Nephron progenitor cell (in vitro differentiated cells): ENCODE results near the gene ZMYM3.
"Not testable (repeated sequence)": the region's sequence is repeated elsewhere in the genome, so short reads cannot be mapped to it uniquely, and the experiment has no call there.

Experiments used
- DNase-seq: peaks from one replicate; pipeline ENCODE4 v3.0.0; 2021
- H3K27ac Mint-ChIP-seq: 2 replicates; pipeline ENCODE4 v1.8.0; 2021; ENCODE audit warnings: mild to moderate bottlenecking, moderate library complexity, mixed read lengths
- H3K27me3 Mint-ChIP-seq: 2 replicates; pipeline ENCODE4 v1.8.0; 2021; ENCODE audit warnings: mild to moderate bottlenecking, low read depth, mixed read lengths; ENCODE audit not compliant: poor library complexity
- H3K36me3 Mint-ChIP-seq: 2 replicates; pipeline ENCODE4 v1.8.0; 2021; ENCODE audit warnings: low read depth, mixed read lengths
- H3K4me1 Mint-ChIP-seq: 2 replicates; pipeline ENCODE4 v1.8.0; 2021; ENCODE audit warnings: mixed read lengths
- H3K4me3 Mint-ChIP-seq: 2 replicates; pipeline ENCODE4 v1.8.0; 2021; ENCODE audit warnings: mild to moderate bottlenecking, moderate library complexity, mixed read lengths
- H3K9me3 Mint-ChIP-seq: 2 replicates; pipeline ENCODE4 v1.8.0; 2021; ENCODE audit warnings: mild to moderate bottlenecking, moderate library complexity, mixed read lengths
- CTCF ChIP-seq: fragments of 200-600 bp; sonication (generic); IDR thresholded peaks from 2 replicates; pipeline ENCODE4 v1.5.0; 2021; ENCODE audit warnings: antibody characterized with exemption

The ZMYM3 gene

GRCh38 chrX:71282514-71283402 is 28.8 kb upstream of the ZMYM3 start:
- peaks cover 25% of the 10 kb centered on the region for H3K4me1 Mint-ChIP-seq
- peaks cover 33% of the 10 kb centered on the region for H3K36me3 Mint-ChIP-seq
- H3K27me3 Mint-ChIP-seq: peaks cover 3% of the 10 kb centered on the region
- H3K27ac Mint-ChIP-seq: peak overlapping the region; percentile 100
- no peak for TF ChIP-seq CTCF
- peak overlapping the region; percentile 98 for H3K4me3 Mint-ChIP-seq
- peaks cover 59% of the 10 kb centered on the region for H3K9me3 Mint-ChIP-seq
- DNase-seq: peak; percentile 4

GRCh38 chrX:71281300-71281699 is 27.4 kb upstream of the ZMYM3 start:
- Mint-ChIP-seq H3K36me3 (peaks cover 26% of the 10 kb centered on the region), H3K9me3 (peaks cover 61% of the 10 kb centered on the region), H3K4me1 (peaks cover 21% of the 10 kb centered on the region)
- H3K4me3 Mint-ChIP-seq, H3K27ac Mint-ChIP-seq, H3K27me3 Mint-ChIP-seq, DNase-seq: not testable (repeated sequence)

GRCh38 chrX:71272313-71272712 is 18.4 kb upstream of the ZMYM3 start:
- not testable (repeated sequence) for H3K4me3 Mint-ChIP-seq, DNase-seq, H3K27me3 Mint-ChIP-seq, H3K27ac Mint-ChIP-seq
- H3K36me3 Mint-ChIP-seq: peaks cover 18% of the 10 kb centered on the region
- H3K9me3 Mint-ChIP-seq: peaks cover 43% of the 10 kb centered on the region
- H3K4me1 Mint-ChIP-seq: peaks cover 12% of the 10 kb centered on the region

- Mint-ChIP-seq H3K27ac (no peak overlapping the region), H3K36me3 (peaks cover 36% of the 10 kb centered on the region), H3K4me3 (no peak overlapping the region), H3K27me3 (no peaks in the 10 kb centered on the region), H3K9me3 (peaks cover 50% of the 10 kb centered on the region), H3K4me1 (peaks cover 21% of the 10 kb centered on the region)
- no peak for TF ChIP-seq CTCF
- DNase-seq: no peak
Observed at GRCh38 chrX:71269801-71270395, 16.0 kb upstream of the ZMYM3 start.

- H3K27ac Mint-ChIP-seq, DNase-seq, H3K27me3 Mint-ChIP-seq, H3K4me3 Mint-ChIP-seq: not testable (repeated sequence)
- peaks cover 42% of the 10 kb centered on the region for H3K36me3 Mint-ChIP-seq
- H3K9me3 Mint-ChIP-seq: peaks cover 51% of the 10 kb centered on the region
- H3K4me1 Mint-ChIP-seq: peaks cover 21% of the 10 kb centered on the region
Observed at GRCh38 chrX:71268624-71269023, 14.7 kb upstream of the ZMYM3 start.

- peaks cover 24% of the 10 kb centered on the region for H3K4me1 Mint-ChIP-seq
- no peak for DNase-seq
- H3K27me3 Mint-ChIP-seq: no peaks in the 10 kb centered on the region
- H3K36me3 Mint-ChIP-seq: no peaks in the 10 kb centered on the region
- peaks cover 29% of the 10 kb centered on the region for H3K9me3 Mint-ChIP-seq
- no peak overlapping the region for H3K27ac Mint-ChIP-seq
- no peak for TF ChIP-seq CTCF
- H3K4me3 Mint-ChIP-seq: peak overlapping the region; percentile 50
Observed at GRCh38 chrX:71256856-71257255, 2.9 kb upstream of the ZMYM3 start.

- Mint-ChIP-seq H3K27me3 (no peaks in the 10 kb centered on the region), H3K27ac (peak overlapping the region; percentile 68)
Observed at GRCh38 chrX:71256051-71256450, 2.1 kb upstream of the ZMYM3 start.

More at GRCh38 chrX:71256051-71256450, 2.1 kb upstream of the ZMYM3 start:
- TF ChIP-seq CTCF: no peak
- H3K9me3 Mint-ChIP-seq: peaks cover 29% of the 10 kb centered on the region
- no peak for DNase-seq
- H3K4me1 Mint-ChIP-seq: peaks cover 32% of the 10 kb centered on the region
- H3K4me3 Mint-ChIP-seq: peak overlapping the region; percentile 97
- H3K36me3 Mint-ChIP-seq: peaks cover 2% of the 10 kb centered on the region
